Spleen (tissue), 3 donors: Measurements from ENCODE around the gene PSORS1C2.

ENCODE experiments used
- POLR2A ChIP-seq, 3 donors: fragments of 450-650 bp; IDR thresholded peaks; one replicate each; pipeline ENCODE4 v1.5.1; 2017; ENCODE audit warnings: antibody characterized with exemption in 3 of 3, mild to moderate bottlenecking in 1 of 3
- POLR2AphosphoS5 ChIP-seq, 3 donors: sonication (generic); formaldehyde crosslinking; IDR thresholded peaks; one replicate each; pipeline ENCODE4 v1.5.1; 2017; ENCODE audit warnings: antibody characterized with exemption in 3 of 3

DNA sequence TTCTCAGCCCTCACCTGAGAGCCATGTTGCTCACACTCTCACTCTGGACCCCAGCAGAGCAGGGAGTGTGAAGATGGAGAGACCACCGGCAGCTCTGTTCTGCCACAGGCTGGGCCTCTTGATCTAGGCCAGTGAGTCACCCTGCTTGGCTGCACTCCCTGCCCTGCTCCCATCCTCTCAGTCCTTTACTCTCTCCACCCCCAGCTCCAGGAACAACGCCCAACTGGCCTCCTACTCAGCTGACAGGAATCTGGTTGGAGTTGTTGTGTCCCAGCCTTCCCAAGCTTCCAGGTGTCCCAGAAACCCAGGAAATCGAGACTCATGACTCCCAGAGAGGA is 24.4 kb downstream of the PSORS1C2 start, which contains the start of gene PSORS1C1:
- TF ChIP-seq POLR2A (IDR thresholded peaks at IDR 0.05) (no peak), POLR2AphosphoS5 (IDR thresholded peaks at IDR 0.05) (peak in 1 of 3 donors; percentile 26)
